HG03354 (cell line): ENCODE results near the gene LRCOL1.

Experiments used
- ATAC-seq: cut with Tn5 transposase; IDR thresholded peaks from one replicate; pipeline ENCODE4 v1.9.1; 2021; ENCODE audit warnings: mild to moderate bottlenecking; ENCODE audit not compliant: unreplicated experiment, poor library complexity, severe bottlenecking

The LRCOL1 gene

DNA sequence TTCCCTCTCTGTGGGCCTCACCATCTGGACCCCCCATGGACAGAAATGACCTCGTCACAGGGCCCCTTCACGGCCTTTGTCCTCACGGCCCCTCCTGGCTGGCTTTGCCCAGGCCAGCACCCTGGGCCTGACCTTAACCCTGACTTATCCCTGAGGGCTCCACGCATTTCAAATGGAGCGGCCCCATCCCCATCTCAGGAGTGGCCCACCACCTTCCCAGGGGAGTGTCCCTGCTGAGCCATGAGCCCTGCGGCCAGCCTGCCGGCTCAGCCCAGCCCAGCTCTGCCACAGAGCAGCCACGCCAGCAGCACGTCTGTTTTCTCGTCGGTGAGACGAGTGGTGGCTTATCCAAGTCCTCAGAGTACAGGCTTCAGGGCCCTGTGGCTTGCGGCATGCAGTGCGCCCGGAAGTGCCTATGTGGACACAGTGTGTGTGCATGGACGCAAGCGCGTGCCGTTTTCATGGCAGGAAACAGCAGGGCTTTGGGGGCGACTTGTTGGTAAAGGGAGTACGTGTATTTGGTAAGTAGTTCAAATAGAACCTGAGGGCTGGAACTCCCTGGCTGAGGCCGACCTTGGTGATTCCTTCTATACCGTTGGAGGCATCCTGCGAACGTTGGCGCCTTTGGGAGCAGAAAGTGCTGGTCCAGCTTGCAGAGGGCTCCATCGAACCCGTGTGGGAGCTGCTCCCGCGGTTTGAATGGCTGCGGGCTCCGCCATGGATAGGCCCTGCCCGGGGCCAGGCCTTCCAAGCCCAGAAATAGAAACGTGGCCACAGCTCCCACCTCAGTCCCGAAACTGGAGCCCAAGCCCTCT is 52.1 kb downstream of the LRCOL1 start:
- no peak for ATAC-seq

DNA sequence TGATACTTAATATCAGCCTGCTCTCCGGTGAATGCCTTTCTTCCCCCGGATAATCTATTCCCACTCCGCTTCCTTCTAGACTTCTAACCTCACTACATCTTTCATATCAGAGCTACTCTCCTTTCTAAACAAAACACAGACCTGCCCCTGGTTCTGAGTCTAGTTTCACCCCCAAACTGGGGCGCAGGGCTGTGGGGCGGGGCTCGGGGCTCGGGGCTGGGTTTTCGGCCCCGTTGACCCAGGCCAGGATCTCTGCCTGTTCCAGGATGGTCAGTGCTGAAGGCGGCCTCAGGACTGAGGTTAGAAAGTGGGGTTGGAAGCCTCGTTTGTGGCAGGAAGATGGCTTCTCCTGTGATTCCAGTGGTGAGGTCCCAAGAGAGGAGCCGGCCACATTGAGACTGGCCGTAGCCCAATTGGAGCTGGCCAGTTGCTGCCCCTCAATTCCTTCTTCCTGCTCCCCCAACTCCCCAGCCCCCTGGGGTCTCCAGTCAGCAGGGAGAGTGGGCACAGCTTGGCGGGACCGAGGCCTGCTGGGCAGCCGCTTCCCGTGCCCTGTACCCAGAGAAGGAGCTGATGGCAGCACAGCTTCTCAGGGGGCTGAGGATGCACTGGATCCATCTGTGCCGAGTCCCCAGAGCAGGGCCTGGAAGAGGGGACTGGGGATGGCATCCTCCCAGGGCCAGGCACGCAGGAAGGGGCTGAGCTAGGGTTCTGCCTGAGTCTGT is 52.9 kb downstream of the LRCOL1 start:
- no peak for ATAC-seq

DNA sequence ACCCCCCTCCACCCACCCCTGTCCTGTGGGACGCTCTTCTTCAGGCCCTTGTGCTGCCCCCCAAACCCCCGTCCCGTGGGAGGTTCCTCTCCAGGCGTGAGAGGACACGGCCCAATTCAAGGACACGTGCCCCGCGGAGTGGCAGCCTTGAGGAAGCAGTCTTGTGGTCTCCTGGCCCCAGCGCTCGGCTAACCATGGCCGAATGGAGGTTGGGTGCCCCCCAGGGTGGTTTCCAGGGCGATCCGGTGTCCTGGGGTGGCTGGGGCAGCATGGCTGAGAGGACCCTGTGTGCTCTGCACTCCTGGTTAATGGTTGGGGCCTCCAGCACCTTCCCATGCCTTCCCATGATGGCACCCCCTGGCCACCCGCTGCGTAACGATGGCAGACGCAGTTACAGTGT is 53.6 kb downstream of the LRCOL1 start:
- no peak for ATAC-seq

DNA sequence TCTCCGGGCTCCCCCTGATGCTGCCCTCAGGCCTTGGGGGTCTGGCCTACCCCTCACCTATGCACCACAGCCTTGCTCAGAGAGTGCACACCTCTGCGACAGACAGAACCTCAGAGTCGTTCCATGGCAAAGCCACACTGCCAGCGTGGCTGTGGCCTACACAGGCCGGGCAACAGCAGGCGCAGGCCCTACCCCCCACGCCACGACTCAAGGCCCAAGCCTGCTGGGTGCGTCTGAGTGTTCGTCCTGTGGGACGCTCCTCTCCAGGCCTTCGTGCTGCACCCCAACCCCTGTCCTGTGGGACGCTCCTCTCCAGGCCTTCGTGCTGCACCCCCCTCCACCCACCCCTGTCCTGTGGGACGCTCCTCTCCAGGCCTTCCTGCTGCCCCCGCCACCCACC is 54.2 kb downstream of the LRCOL1 start:
- ATAC-seq, result no peak

DNA sequence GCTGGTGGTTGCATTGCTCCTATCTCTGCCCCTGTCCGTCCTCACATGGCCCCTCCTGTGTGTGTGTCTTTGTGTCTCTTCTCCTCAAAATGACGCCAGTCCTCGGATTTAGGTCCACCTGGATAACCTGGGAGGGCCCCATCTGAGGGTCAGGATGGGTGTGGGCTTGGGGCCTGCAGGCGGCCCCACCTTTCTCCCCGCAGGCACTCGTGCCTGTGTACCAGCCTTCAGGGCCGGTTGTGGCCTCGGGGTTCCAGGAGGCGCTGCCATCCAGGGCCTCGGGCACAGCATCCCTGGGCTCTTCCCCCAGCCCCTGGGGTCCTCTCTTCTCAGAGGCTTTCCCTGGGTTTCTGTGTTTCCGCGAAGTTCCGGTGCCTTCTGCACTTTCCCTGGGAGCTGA is 54.7 kb downstream of the LRCOL1 start:
- ATAC-seq, result no peak

DNA sequence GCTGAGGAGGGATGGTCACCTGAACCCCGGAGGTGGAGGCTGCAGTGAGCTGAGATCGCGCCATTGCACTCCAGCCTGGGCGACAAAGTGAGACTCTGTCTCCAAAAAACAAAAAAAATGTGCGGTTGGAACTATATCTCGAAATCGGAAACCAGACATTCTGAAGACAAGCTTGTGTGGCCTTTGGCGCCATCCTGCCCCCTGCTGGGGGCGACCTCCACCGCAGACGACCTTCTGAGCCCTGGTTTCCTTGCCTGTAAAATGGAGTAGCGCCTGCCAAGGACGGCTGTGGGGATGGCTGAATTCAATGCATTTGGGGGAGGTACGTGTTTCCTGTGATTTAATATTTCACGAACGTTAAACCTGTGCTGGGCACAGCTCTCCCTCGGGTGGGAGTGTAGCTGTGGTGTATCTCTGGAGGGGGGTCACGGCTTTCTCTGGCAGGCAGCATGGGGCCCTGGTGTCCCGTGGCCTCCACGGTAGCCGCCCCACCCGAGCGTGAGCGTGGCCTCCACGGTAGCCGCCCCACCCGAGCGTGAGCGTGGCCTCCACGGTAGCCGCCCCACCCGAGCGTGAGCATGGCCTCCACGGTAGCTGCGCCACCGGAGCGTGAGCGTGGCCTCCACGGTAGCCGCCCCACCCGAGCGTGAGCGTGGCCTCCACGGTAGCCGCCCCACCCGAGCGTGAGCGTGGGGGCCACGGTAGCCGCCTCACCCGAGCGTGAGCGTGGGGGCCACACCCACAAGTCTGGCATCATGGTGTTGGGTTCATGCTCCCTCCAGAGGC is 55.3 kb downstream of the LRCOL1 start:
- ATAC-seq, result no peak
